ENCODE measurements around the gene RAPGEF1. TPM values are rescaled to one million over a fixed set of nuclear protein-coding genes. Genes with fewer than 3 reads are reported as not detected.

The RAPGEF1 gene
- total and polyA plus RNA-seq, 2 experiments from 2014 or later = 9.9 to 82.8 TPM

DNA sequence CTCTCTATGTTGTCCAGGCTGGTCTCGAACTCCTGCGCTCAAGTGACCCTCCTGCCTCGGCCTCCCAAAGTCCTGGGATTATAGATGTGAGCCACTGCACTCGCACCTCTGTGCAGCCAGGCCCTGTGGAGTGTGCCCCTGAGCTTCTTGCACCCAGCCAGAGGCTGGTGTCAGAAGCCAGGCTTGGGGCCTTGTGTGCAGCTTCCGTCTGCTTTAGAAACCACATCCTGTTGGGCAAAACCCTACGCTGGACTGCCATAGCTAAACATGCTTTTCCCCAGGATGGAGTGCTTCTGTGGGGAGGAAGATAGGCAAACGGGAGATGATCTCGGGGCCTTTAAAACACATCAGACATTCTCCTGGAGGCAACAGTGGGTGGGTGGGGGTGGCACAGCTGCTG is 154.5 kb downstream of the RAPGEF1 start (continued):
- TF ChIP-seq, protein P1, sequence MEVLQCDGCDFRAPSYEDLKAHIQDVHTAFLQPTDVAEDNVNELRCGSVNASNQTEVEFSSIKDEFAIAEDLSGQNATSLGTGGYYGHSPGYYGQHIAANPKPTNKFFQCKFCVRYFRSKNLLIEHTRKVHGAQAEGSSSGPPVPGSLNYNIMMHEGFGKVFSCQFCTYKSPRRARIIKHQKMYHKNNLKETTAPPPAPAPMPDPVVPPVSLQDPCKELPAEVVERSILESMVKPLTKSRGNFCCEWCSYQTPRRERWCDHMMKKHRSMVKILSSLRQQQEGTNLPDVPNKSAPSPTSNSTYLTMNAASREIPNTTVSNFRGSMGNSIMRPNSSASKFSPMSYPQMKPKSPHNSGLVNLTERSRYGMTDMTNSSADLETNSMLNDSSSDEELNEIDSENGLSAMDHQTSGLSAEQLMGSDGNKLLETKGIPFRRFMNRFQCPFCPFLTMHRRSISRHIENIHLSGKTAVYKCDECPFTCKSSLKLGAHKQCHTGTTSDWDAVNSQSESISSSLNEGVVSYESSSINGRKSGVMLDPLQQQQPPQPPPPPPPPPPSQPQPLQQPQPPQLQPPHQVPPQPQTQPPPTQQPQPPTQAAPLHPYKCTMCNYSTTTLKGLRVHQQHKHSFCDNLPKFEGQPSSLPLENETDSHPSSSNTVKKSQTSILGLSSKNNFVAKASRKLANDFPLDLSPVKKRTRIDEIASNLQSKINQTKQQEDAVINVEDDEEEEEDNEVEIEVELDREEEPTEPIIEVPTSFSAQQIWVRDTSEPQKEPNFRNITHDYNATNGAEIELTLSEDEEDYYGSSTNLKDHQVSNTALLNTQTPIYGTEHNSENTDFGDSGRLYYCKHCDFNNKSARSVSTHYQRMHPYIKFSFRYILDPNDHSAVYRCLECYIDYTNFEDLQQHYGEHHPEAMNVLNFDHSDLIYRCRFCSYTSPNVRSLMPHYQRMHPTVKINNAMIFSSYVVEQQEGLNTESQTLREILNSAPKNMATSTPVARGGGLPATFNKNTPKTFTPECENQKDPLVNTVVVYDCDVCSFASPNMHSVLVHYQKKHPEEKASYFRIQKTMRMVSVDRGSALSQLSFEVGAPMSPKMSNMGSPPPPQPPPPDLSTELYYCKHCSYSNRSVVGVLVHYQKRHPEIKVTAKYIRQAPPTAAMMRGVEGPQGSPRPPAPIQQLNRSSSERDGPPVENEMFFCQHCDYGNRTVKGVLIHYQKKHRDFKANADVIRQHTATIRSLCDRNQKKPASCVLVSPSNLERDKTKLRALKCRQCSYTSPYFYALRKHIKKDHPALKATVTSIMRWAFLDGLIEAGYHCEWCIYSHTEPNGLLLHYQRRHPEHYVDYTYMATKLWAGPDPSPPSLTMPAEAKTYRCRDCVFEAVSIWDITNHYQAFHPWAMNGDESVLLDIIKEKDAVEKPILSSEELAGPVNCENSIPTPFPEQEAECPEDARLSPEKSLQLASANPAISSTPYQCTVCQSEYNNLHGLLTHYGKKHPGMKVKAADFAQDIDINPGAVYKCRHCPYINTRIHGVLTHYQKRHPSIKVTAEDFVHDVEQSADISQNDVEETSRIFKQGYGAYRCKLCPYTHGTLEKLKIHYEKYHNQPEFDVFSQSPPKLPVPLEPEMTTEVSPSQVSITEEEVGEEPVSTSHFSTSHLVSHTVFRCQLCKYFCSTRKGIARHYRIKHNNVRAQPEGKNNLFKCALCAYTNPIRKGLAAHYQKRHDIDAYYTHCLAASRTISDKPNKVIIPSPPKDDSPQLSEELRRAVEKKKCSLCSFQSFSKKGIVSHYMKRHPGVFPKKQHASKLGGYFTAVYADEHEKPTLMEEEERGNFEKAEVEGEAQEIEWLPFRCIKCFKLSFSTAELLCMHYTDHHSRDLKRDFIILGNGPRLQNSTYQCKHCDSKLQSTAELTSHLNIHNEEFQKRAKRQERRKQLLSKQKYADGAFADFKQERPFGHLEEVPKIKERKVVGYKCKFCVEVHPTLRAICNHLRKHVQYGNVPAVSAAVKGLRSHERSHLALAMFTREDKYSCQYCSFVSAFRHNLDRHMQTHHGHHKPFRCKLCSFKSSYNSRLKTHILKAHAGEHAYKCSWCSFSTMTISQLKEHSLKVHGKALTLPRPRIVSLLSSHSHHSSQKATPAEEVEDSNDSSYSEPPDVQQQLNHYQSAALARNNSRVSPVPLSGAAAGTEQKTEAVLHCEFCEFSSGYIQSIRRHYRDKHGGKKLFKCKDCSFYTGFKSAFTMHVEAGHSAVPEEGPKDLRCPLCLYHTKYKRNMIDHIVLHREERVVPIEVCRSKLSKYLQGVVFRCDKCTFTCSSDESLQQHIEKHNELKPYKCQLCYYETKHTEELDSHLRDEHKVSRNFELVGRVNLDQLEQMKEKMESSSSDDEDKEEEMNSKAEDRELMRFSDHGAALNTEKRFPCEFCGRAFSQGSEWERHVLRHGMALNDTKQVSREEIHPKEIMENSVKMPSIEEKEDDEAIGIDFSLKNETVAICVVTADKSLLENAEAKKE (CRISPR knock-in tag; IDR thresholded peaks at IDR 0.05) = no peak

- H3K36me3 Mint-ChIP-seq (ENCODE audit: low read depth) = peaks cover 31% of the 10 kb centered on the region
Observed at GRCh38 chr9:131584858-131585257, 155.0 kb downstream of the RAPGEF1 start.

More at GRCh38 chr9:131584858-131585257, 155.0 kb downstream of the RAPGEF1 start:
- Mint-ChIP-seq H3K4me1 (no peaks in the 10 kb centered on the region), H3K27ac (no peak overlapping the region), H3K27me3 (ENCODE audit: insufficient read depth, low read depth, poor library complexity) (peaks cover 19% of the 10 kb centered on the region), H3K9me3 (no peaks in the 10 kb centered on the region; the same call in 2 of the 3 replicates), H3K4me3 (no peak overlapping the region)
- no peak overlapping the region for H3K4me3 ChIP-seq
- no peak overlapping the region for H3K27ac ChIP-seq (ENCODE audit: low read depth)
- H3K9me2 ChIP-seq (ENCODE audit: insufficient read depth) = no peaks in the 10 kb centered on the region
- no peak for TF ChIP-seq STAT1 (IDR thresholded peaks at IDR 0.05; ENCODE audit: unreplicated experiment)
- no peak for TF ChIP-seq NANOG (IDR thresholded peaks at IDR 0.05; ENCODE audit: borderline replicate concordance)
- TF ChIP-seq, protein P2, sequence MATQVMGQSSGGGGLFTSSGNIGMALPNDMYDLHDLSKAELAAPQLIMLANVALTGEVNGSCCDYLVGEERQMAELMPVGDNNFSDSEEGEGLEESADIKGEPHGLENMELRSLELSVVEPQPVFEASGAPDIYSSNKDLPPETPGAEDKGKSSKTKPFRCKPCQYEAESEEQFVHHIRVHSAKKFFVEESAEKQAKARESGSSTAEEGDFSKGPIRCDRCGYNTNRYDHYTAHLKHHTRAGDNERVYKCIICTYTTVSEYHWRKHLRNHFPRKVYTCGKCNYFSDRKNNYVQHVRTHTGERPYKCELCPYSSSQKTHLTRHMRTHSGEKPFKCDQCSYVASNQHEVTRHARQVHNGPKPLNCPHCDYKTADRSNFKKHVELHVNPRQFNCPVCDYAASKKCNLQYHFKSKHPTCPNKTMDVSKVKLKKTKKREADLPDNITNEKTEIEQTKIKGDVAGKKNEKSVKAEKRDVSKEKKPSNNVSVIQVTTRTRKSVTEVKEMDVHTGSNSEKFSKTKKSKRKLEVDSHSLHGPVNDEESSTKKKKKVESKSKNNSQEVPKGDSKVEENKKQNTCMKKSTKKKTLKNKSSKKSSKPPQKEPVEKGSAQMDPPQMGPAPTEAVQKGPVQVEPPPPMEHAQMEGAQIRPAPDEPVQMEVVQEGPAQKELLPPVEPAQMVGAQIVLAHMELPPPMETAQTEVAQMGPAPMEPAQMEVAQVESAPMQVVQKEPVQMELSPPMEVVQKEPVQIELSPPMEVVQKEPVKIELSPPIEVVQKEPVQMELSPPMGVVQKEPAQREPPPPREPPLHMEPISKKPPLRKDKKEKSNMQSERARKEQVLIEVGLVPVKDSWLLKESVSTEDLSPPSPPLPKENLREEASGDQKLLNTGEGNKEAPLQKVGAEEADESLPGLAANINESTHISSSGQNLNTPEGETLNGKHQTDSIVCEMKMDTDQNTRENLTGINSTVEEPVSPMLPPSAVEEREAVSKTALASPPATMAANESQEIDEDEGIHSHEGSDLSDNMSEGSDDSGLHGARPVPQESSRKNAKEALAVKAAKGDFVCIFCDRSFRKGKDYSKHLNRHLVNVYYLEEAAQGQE (IDR thresholded peaks at IDR 0.05; ENCODE audit: unreplicated experiment) = no peak
- TF ChIP-seq, protein P3, sequence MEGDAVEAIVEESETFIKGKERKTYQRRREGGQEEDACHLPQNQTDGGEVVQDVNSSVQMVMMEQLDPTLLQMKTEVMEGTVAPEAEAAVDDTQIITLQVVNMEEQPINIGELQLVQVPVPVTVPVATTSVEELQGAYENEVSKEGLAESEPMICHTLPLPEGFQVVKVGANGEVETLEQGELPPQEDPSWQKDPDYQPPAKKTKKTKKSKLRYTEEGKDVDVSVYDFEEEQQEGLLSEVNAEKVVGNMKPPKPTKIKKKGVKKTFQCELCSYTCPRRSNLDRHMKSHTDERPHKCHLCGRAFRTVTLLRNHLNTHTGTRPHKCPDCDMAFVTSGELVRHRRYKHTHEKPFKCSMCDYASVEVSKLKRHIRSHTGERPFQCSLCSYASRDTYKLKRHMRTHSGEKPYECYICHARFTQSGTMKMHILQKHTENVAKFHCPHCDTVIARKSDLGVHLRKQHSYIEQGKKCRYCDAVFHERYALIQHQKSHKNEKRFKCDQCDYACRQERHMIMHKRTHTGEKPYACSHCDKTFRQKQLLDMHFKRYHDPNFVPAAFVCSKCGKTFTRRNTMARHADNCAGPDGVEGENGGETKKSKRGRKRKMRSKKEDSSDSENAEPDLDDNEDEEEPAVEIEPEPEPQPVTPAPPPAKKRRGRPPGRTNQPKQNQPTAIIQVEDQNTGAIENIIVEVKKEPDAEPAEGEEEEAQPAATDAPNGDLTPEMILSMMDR (conservative IDR thresholded peaks at IDR 0.05; ENCODE audit: low read depth in 2 of 2) = no peak
- H3K79me2 ChIP-seq (replicated peaks; ENCODE audit: insufficient read depth) = no peaks in the 10 kb centered on the region
- H3K27me3 ChIP-seq (ENCODE audit: insufficient read depth) = no peaks in the 10 kb centered on the region
- H2AFZ ChIP-seq = no peak overlapping the region
- H3K4me1 ChIP-seq (ENCODE audit: insufficient read depth) = no peaks in the 10 kb centered on the region
- H4K20me1 ChIP-seq (replicated peaks; ENCODE audit: insufficient read depth) = no peaks in the 10 kb centered on the region
- ATAC-seq (no peak), DNase-seq (ENCODE audit: low spot score) (no peak)
- no peak overlapping the region for H3K4me2 ChIP-seq
- H3K36me3 ChIP-seq (ENCODE audit: insufficient read depth) = no peaks in the 10 kb centered on the region
- no peaks in the 10 kb centered on the region for H3F3A ChIP-seq (replicated peaks; ENCODE audit: low read depth)
